RWPE2 (cell line): ENCODE measurements around the gene MYBPC3.

Source experiments
- ATAC-seq: fragments of 200-7000 bp; cut with Tn5 transposase; 3 replicates; pipeline ENCODE4 v1.9.1; 2021; ENCODE audit warnings: low read depth
- DNase-seq: peaks from one replicate; pipeline ENCODE4 v3.0.0-alpha.2; 2020; ENCODE audit warnings: low spot score
- H3K27ac ChIP-seq: fragments of 450-650 bp; 2 replicates; pipeline ENCODE4 v1.5.1; 2017; ENCODE audit warnings: mild to moderate bottlenecking; ENCODE audit not compliant: poor library complexity, severe bottlenecking
- H3K27me3 ChIP-seq: fragments of 250-450 bp; sonication (Bioruptor Pico); 2 replicates; pipeline ENCODE4 v1.5.1; 2021; ENCODE audit warnings: mild to moderate bottlenecking, moderate library complexity; ENCODE audit not compliant: insufficient read depth, poor library complexity, severe bottlenecking
- H3K36me3 ChIP-seq: fragments of 250-450 bp; sonication (Bioruptor Pico); 2 replicates; pipeline ENCODE4 v1.5.1; 2020; ENCODE audit warnings: low read depth, mild to moderate bottlenecking, moderate library complexity
- H3K4me1 ChIP-seq: fragments of 250-450 bp; sonication (Bioruptor Pico); 2 replicates; pipeline ENCODE4 v1.5.1; 2021; ENCODE audit warnings: mild to moderate bottlenecking, moderate library complexity; ENCODE audit not compliant: insufficient read depth, poor library complexity, severe bottlenecking
- H3K4me3 ChIP-seq: fragments of 250-450 bp; sonication (Bioruptor Pico); 2 replicates; pipeline ENCODE4 v1.5.1; 2021; ENCODE audit warnings: mild to moderate bottlenecking, moderate library complexity; ENCODE audit not compliant: severe bottlenecking
- H3K9me3 ChIP-seq: fragments of 250-450 bp; sonication (Bioruptor Pico); 2 replicates; pipeline ENCODE4 v1.5.1; 2021; ENCODE audit warnings: mild to moderate bottlenecking, moderate library complexity; ENCODE audit not compliant: severe bottlenecking
- CTCF ChIP-seq: fragments of 450-650 bp; IDR thresholded peaks from one replicate; pipeline ENCODE4 v1.5.1; 2017; ENCODE audit warnings: mild to moderate bottlenecking, moderate library complexity; ENCODE audit not compliant: poor library complexity, severe bottlenecking

The MYBPC3 gene

GRCh38 chr11:47378010-47378835, 25.7 kb upstream of the MYBPC3 start, which contains the start of gene SPI1:
Gene SPI1 (minus strand): TSS chr11:47378547. CDS start chr11:47378353, 194 bp downstream.
- Histone ChIP-seq H3K27ac (no peak within 1 kb of the TSS), H3K9me3 (no peaks in the 10 kb centered on the region), H3K36me3 (no peaks in the 10 kb centered on the region), H3K4me3 (no peak within 1 kb of the TSS), H3K27me3 (no peaks in the 10 kb centered on the region), H3K4me1 (no peaks in the 10 kb centered on the region)
- DNase-seq: no peak
- no peak for ATAC-seq
- TF ChIP-seq CTCF: no peak

DNA sequence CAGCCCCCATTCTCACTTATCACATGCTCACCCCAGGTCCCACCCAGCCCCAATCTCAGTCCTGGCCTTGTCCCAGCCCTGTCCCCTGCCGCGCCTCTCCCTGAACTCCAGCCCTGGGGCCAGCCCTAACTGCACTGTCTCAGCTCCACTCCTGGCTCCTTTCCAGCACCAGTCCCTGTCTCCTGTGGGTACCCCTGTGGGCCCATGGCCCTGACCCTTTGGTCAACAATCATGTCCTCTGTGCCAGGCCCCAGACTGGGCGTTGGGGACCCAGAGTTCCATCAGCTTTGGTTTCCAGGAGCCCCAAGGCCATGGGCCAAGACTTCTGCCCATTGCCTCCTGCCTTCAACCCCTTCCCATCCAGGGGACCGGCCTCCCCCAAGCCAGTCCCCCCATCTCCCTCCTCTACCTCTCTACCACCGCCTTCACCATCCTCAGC, 25.1 kb upstream of the MYBPC3 start:
- no peaks in the 10 kb centered on the region for H3K9me3 ChIP-seq
- no peaks in the 10 kb centered on the region for H3K4me1 ChIP-seq
- TF ChIP-seq CTCF: no peak
- peak; percentile 55 for DNase-seq
- H3K4me3 ChIP-seq: no peak overlapping the region
- H3K27ac ChIP-seq: no peak overlapping the region
- ATAC-seq: no peak
- no peaks in the 10 kb centered on the region for H3K36me3 ChIP-seq
- no peaks in the 10 kb centered on the region for H3K27me3 ChIP-seq

GRCh38 chr11:47376525-47377371, 24.2 kb upstream of the MYBPC3 start:
- H3K27ac ChIP-seq: no peak overlapping the region
- 0 out of 3 replicates have a peak, but pooled peaks have one; percentile 12 for ATAC-seq
- H3K4me3 ChIP-seq: no peak overlapping the region

DNA sequence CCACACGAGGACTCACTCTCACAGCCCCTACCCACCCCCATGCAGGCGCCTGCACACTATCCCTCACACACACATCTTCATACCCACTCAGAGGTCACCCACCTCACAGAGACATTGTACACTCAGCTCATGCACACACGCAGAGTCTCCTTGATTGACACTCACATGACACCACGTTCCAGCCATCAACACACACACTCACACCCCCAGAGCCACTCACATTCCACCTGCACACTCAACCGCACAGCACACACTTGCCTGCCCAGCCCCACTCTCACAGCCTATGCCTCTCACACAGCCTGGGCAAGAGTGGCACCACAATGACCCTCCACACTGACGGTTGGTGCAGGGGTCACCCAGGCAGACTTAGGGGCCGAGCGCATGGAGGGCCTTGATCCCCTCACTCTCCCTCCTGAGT, 23.6 kb upstream of the MYBPC3 start:
- H3K4me1 ChIP-seq: no peaks in the 10 kb centered on the region
- TF ChIP-seq CTCF: no peak
- no peak overlapping the region for H3K27ac ChIP-seq
- no peaks in the 10 kb centered on the region for H3K9me3 ChIP-seq
- no peaks in the 10 kb centered on the region for H3K27me3 ChIP-seq
- ATAC-seq: no peak
- H3K4me3 ChIP-seq: no peak overlapping the region
- no peak for DNase-seq
- H3K36me3 ChIP-seq: no peaks in the 10 kb centered on the region

More at GRCh38 chr11:47376525-47377371, 24.2 kb upstream of the MYBPC3 start:
- TF ChIP-seq CTCF: no peak
- H3K9me3 ChIP-seq: no peaks in the 10 kb centered on the region
- H3K4me1 ChIP-seq: no peaks in the 10 kb centered on the region
- H3K36me3 ChIP-seq: no peaks in the 10 kb centered on the region
- DNase-seq: no peak
- H3K27me3 ChIP-seq: no peaks in the 10 kb centered on the region
